ENCODE measurements around the gene SIAH3.
"Not testable (repeated sequence)": the region's sequence is repeated elsewhere in the genome, so short reads cannot be mapped to it uniquely, and the experiment has no call there.

Gene SIAH3

GRCh38 chr13:45873491-45874325, 22.2 kb upstream of the SIAH3 start:
- no peak overlapping the region for H2AFZ ChIP-seq (ENCODE audit: low read depth, low read length, severe bottlenecking)
- no peaks in the 10 kb centered on the region for H3K79me2 ChIP-seq (ENCODE audit: insufficient read depth, low read length)
- no peak overlapping the region for H3K9ac ChIP-seq (ENCODE audit: low read length)
- H3K9me3 ChIP-seq (ENCODE audit: insufficient read depth, low read length) = no peaks in the 10 kb centered on the region
- H3K36me3 ChIP-seq (ENCODE audit: low read length) = no peaks in the 10 kb centered on the region
- no peaks in the 10 kb centered on the region for H3K27me3 ChIP-seq (ENCODE audit: low read length)
- H3K9me2 ChIP-seq (replicated peaks; ENCODE audit: insufficient read depth, low read length) = no peaks in the 10 kb centered on the region
- TF ChIP-seq EZH2phosphoT487 (conservative IDR thresholded peaks at IDR 0.05; ENCODE audit: low read length) = no peak
- no peak for TF ChIP-seq CTCF (IDR thresholded peaks at IDR 0.05; ENCODE audit: insufficient read depth, low read length, poor library complexity, severe bottlenecking)
- H4K20me1 ChIP-seq (ENCODE audit: low read depth, low read length) = no peaks in the 10 kb centered on the region
- H3K4me2 ChIP-seq (ENCODE audit: low read depth, low read length, poor library complexity, severe bottlenecking) = no peak overlapping the region
- H3K27ac ChIP-seq (ENCODE audit: low read depth, low read length) = no peak overlapping the region
- H3F3A ChIP-seq (ENCODE audit: insufficient read depth) = no peaks in the 10 kb centered on the region
- no peak overlapping the region for H3K4me3 ChIP-seq (ENCODE audit: insufficient read depth, low read length, poor library complexity, severe bottlenecking)

GRCh38 chr13:45872566-45872965, 21.0 kb upstream of the SIAH3 start:
- H2AFZ ChIP-seq (ENCODE audit: low read depth, low read length, severe bottlenecking) = no peak overlapping the region
- H3K9me3 ChIP-seq (ENCODE audit: insufficient read depth, low read length) = no peaks in the 10 kb centered on the region
- TF ChIP-seq EZH2phosphoT487 (conservative IDR thresholded peaks at IDR 0.05; ENCODE audit: low read length) (no peak), CTCF (IDR thresholded peaks at IDR 0.05; ENCODE audit: insufficient read depth, low read length, poor library complexity, severe bottlenecking) (no peak)
- no peak overlapping the region for H3K27ac ChIP-seq (ENCODE audit: low read depth, low read length)
- H3K27me3 ChIP-seq (ENCODE audit: low read length) = no peaks in the 10 kb centered on the region
- H3K4me2 ChIP-seq (ENCODE audit: low read depth, low read length, poor library complexity, severe bottlenecking) = no peak overlapping the region
- H3K79me2 ChIP-seq (ENCODE audit: insufficient read depth, low read length) = no peaks in the 10 kb centered on the region
- no peaks in the 10 kb centered on the region for H3K9me2 ChIP-seq (replicated peaks; ENCODE audit: insufficient read depth, low read length)
- H3K9ac ChIP-seq (ENCODE audit: low read length) = no peak overlapping the region
- no peak overlapping the region for H3K4me3 ChIP-seq (ENCODE audit: insufficient read depth, low read length, poor library complexity, severe bottlenecking)
- no peaks in the 10 kb centered on the region for H3F3A ChIP-seq (ENCODE audit: insufficient read depth)
- H3K36me3 ChIP-seq (ENCODE audit: low read length) = no peaks in the 10 kb centered on the region
- no peaks in the 10 kb centered on the region for H4K20me1 ChIP-seq (ENCODE audit: low read depth, low read length)

- H3K27ac ChIP-seq (ENCODE audit: low read depth, low read length); H3K36me3 ChIP-seq (ENCODE audit: low read length); H3K4me2 ChIP-seq (ENCODE audit: low read depth, low read length, poor library complexity, severe bottlenecking); H3K9me2 ChIP-seq (replicated peaks; ENCODE audit: insufficient read depth, low read length); H3K9ac ChIP-seq (ENCODE audit: low read length); H4K20me1 ChIP-seq (ENCODE audit: low read depth, low read length); H3K79me2 ChIP-seq (ENCODE audit: insufficient read depth, low read length); H3K27me3 ChIP-seq (ENCODE audit: low read length); H2AFZ ChIP-seq (ENCODE audit: low read depth, low read length, severe bottlenecking); H3F3A ChIP-seq (ENCODE audit: insufficient read depth); H3K4me3 ChIP-seq (ENCODE audit: insufficient read depth, low read length, poor library complexity, severe bottlenecking); H3K9me3 ChIP-seq (ENCODE audit: insufficient read depth, low read length): not testable (repeated sequence)
Measured at GRCh38 chr13:45871201-45871600, 19.6 kb upstream of the SIAH3 start.

- no peaks in the 10 kb centered on the region for H3K9me3 ChIP-seq (ENCODE audit: insufficient read depth, low read length)
- H3K27ac ChIP-seq (ENCODE audit: low read depth, low read length) = no peak overlapping the region
- no peaks in the 10 kb centered on the region for H3F3A ChIP-seq (ENCODE audit: insufficient read depth)
- H3K4me3 ChIP-seq (ENCODE audit: insufficient read depth, low read length, poor library complexity, severe bottlenecking) = no peak overlapping the region
- no peaks in the 10 kb centered on the region for H4K20me1 ChIP-seq (ENCODE audit: low read depth, low read length)
- no peaks in the 10 kb centered on the region for H3K36me3 ChIP-seq (ENCODE audit: low read length)
- no peak overlapping the region for H3K4me2 ChIP-seq (ENCODE audit: low read depth, low read length, poor library complexity, severe bottlenecking)
- H3K27me3 ChIP-seq (ENCODE audit: low read length) = no peaks in the 10 kb centered on the region
- H2AFZ ChIP-seq (ENCODE audit: low read depth, low read length, severe bottlenecking) = no peak overlapping the region
- no peak overlapping the region for H3K9ac ChIP-seq (ENCODE audit: low read length)
- TF ChIP-seq EZH2phosphoT487 (conservative IDR thresholded peaks at IDR 0.05; ENCODE audit: low read length) (no peak), CTCF (IDR thresholded peaks at IDR 0.05; ENCODE audit: insufficient read depth, low read length, poor library complexity, severe bottlenecking) (no peak)
- no peaks in the 10 kb centered on the region for H3K9me2 ChIP-seq (replicated peaks; ENCODE audit: insufficient read depth, low read length)
- H3K79me2 ChIP-seq (ENCODE audit: insufficient read depth, low read length) = no peaks in the 10 kb centered on the region
Measured at GRCh38 chr13:45870232-45870631, 18.7 kb upstream of the SIAH3 start.

Data from SU-DHL-6 (cell line).